Measurements from ENCODE around the gene ABCG1.

DNA sequence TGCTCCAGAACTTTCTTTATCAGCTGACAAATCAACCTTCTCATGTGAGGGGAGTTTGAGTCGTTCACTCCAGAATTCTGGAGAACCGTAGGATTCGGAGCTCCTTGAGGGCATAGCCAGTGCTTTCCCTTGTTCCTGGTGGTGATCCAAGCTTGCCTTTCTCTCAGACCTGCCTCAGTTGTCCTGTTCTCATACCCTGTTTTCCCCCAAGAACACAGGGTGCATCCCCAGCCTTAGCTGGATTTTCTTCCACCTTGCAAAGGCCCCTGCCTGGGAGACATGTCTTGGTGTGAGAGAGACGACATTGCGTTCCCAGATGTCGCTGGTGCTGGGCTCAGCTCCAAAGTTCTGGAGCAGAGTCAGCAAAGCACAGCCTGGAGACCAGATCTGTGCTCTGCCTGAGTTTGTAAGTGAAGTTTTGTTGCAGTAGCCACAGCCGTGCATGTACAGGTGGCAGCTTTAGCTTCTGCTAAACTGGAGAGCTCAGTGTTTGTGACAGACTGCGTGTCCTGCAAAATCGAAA, 40.0 kb downstream of the ABCG1 start:
- TF ChIP-seq POLR2A (IDR thresholded peaks at IDR 0.05; ENCODE audit: low read depth, low read length), result no peak
- no peak for TF ChIP-seq POLR2AphosphoS5 (IDR thresholded peaks at IDR 0.05; ENCODE audit: low read depth, low read length)
